ENCODE data around the gene ITPK1. TPM values are rescaled to one million over a fixed set of nuclear protein-coding genes. Genes with fewer than 3 reads are reported as not detected.

Gene ITPK1
- total RNA-seq, 1 experiment from 2014 or later = 66.2 TPM

DNA sequence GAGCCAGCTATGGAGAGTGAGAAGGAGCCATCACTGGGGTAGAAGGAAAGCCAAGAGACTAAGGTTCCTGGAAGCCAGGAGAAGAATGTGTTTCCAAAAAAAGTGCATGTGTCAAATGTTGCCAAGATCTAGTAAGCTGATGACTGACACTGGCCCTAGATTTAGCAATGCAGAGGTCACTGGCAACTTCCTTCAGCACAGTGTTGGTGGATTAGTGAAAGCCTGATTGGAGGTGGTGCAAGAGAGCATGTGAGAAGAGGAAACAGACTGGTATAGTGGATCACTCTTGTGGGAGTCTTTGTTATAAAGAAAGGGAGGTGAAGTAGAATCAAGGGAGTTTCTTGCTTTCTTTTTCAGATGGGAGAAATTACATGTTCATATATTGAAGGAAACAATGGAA, 226.8 kb downstream of the ITPK1 start:
- no peaks in the 10 kb centered on the region for H3K4me1 ChIP-seq (ENCODE audit: insufficient read depth, low read length)
- DNase-seq (no peak), ATAC-seq (no peak)
- peaks cover 8% of the 10 kb centered on the region; the same call in 1 of the 2 replicates for H3K9me3 ChIP-seq (ENCODE audit: low read length)
- ChIA-PET CTCF (no interaction called here), POLR2A (ENCODE audit: unreplicated experiment) (no interaction called here)
- H4K20me1 ChIP-seq (ENCODE audit: low read length) = no peaks in the 10 kb centered on the region
- H3K4me2 ChIP-seq (ENCODE audit: low read length) = no peak overlapping the region
- no peak overlapping the region for H2AFZ ChIP-seq (ENCODE audit: low read length)
- peaks cover 23% of the 10 kb centered on the region for H3K27me3 ChIP-seq (ENCODE audit: low read length)
- no peaks in the 10 kb centered on the region for H3K36me3 ChIP-seq (ENCODE audit: low read depth, low read length)
- H3K79me2 ChIP-seq (ENCODE audit: low read length) = no peaks in the 10 kb centered on the region
- no peaks in the 10 kb centered on the region for H3F3A ChIP-seq (ENCODE audit: low read length, unreplicated experiment)
- TF ChIP-seq, protein P1, sequence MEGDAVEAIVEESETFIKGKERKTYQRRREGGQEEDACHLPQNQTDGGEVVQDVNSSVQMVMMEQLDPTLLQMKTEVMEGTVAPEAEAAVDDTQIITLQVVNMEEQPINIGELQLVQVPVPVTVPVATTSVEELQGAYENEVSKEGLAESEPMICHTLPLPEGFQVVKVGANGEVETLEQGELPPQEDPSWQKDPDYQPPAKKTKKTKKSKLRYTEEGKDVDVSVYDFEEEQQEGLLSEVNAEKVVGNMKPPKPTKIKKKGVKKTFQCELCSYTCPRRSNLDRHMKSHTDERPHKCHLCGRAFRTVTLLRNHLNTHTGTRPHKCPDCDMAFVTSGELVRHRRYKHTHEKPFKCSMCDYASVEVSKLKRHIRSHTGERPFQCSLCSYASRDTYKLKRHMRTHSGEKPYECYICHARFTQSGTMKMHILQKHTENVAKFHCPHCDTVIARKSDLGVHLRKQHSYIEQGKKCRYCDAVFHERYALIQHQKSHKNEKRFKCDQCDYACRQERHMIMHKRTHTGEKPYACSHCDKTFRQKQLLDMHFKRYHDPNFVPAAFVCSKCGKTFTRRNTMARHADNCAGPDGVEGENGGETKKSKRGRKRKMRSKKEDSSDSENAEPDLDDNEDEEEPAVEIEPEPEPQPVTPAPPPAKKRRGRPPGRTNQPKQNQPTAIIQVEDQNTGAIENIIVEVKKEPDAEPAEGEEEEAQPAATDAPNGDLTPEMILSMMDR (conservative IDR thresholded peaks at IDR 0.05; ENCODE audit: low read depth, low read length) = no peak
- no peaks in the 10 kb centered on the region for H3K9me2 ChIP-seq (replicated peaks; ENCODE audit: low read length)
- no peak overlapping the region for H3K27ac ChIP-seq (ENCODE audit: low read length)
- no peak overlapping the region for H3K4me3 ChIP-seq (ENCODE audit: low read length)
- intact Hi-C loops (cut with micrococcal nuclease) = no loop called here
- BruUV-seq (replicated peaks) = no TSS peak
- no peak overlapping the region for H3K9ac ChIP-seq (ENCODE audit: low read length)

- ChIA-PET CTCF (no interaction called here), POLR2A (ENCODE audit: unreplicated experiment) (no interaction called here)
- Histone ChIP-seq H3K27ac (ENCODE audit: low read length) (no peak overlapping the region), H3K79me2 (ENCODE audit: low read length) (no peaks in the 10 kb centered on the region), H3K9ac (ENCODE audit: low read length) (no peak overlapping the region), H3K9me2 (replicated peaks; ENCODE audit: low read length) (no peaks in the 10 kb centered on the region), H3K9me3 (ENCODE audit: low read length) (no peaks in the 10 kb centered on the region), H3K4me1 (ENCODE audit: insufficient read depth, low read length) (no peaks in the 10 kb centered on the region), H3K27me3 (ENCODE audit: low read length) (peaks cover 27% of the 10 kb centered on the region), H3F3A (ENCODE audit: low read length, unreplicated experiment) (no peaks in the 10 kb centered on the region), H2AFZ (ENCODE audit: low read length) (no peak overlapping the region), H3K4me3 (ENCODE audit: low read length) (no peak overlapping the region), H3K4me2 (ENCODE audit: low read length) (no peak overlapping the region), H4K20me1 (ENCODE audit: low read length) (no peaks in the 10 kb centered on the region), H3K36me3 (ENCODE audit: low read depth, low read length) (no peaks in the 10 kb centered on the region)
- intact Hi-C loops (cut with micrococcal nuclease) = no loop called here
- TF ChIP-seq EZH2 (IDR thresholded peaks at IDR 0.05; ENCODE audit: low read length, unreplicated experiment) (no peak), EZH2phosphoT487 (IDR thresholded peaks at IDR 0.05; ENCODE audit: borderline replicate concordance, low read length) (no peak)
- TF ChIP-seq, protein P1 (conservative IDR thresholded peaks at IDR 0.05; ENCODE audit: low read depth, low read length) = no peak
- no peak for ATAC-seq
- no TSS peak for BruUV-seq (replicated peaks)
- no peak for DNase-seq
Measured at GRCh38 chr14:92887157-92887556, 228.6 kb downstream of the ITPK1 start.

Other genes starting within 250 kb of the ITPK1 start
- gene CHGA, start 192.8 kb downstream of the ITPK1 start, total RNA-seq (2014; rRNA removed) = not detected in 2 replicates
- gene MOAP1, start 69.0 kb upstream of the ITPK1 start, total RNA-seq (2014; rRNA removed) = 10.3 and 15.6 TPM in 2 replicates
- 6.9 and 11.5 TPM in 2 replicates for gene LYSET, start 69.4 kb upstream of the ITPK1 start, total RNA-seq (2014; rRNA removed)
- 33.5 and 45.4 TPM in 2 replicates for gene GON7, start 91.1 kb upstream of the ITPK1 start, total RNA-seq (2014; rRNA removed)
- gene UBR7, start 91.3 kb upstream of the ITPK1 start, total RNA-seq (2014; rRNA removed) = 61.1 and 61.3 TPM in 2 replicates
- 23.2 and 29.8 TPM in 2 replicates for gene BTBD7, start 217.1 kb upstream of the ITPK1 start, total RNA-seq (2014; rRNA removed)
- not detected in 2 replicates for gene COX8C, start 231.3 kb upstream of the ITPK1 start, total RNA-seq (2014; rRNA removed)

All from PC-3 (cell line).